Measurements from ENCODE around the gene POLR3H.

POLR3H gene

DNA sequence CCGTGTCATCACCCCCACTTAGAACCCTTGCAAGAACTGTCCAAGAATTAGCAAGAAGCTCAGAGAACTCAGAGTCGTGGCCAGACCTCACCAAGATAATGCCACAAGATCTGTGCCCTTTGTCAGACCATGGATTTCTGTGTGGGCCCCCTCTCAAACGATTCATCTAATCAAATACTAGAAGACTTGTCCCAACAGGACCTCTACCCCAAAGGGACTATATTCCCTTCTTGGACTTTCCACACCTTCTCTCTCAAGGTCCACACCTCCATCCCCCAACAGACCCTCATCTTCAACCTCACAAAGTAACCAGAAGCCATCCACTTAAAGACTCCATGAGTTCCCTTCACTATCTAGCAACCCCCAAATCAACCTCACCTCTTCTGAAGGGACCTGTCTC is 2.8 kb downstream of the POLR3H start:
- DNase-seq (ENCODE audit: insufficient read length, low spot score) (no peak), FAIRE-seq (no peak)
- TF ChIP-seq SPI1 (IDR thresholded peaks at IDR 0.05; ENCODE audit: low read depth, low read length) (no peak), PAX5 (IDR thresholded peaks at IDR 0.05; ENCODE audit: insufficient read depth, low read length, severe bottlenecking) (no peak), POLR2AphosphoS5 (IDR thresholded peaks at IDR 0.05; ENCODE audit: low read depth, low read length) (no peak), TAF1 (IDR thresholded peaks at IDR 0.05; ENCODE audit: low read depth, low read length) (no peak), POLR2A (IDR thresholded peaks at IDR 0.05; ENCODE audit: low read depth, low read length) (no peak), POU2F2 (IDR thresholded peaks at IDR 0.05; ENCODE audit: low read depth, low read length) (no peak)

- TF ChIP-seq SPI1 (IDR thresholded peaks at IDR 0.05; ENCODE audit: low read depth, low read length) (no peak), POU2F2 (IDR thresholded peaks at IDR 0.05; ENCODE audit: low read depth, low read length) (no peak), POLR2A (IDR thresholded peaks at IDR 0.05; ENCODE audit: low read depth, low read length) (no peak), PAX5 (IDR thresholded peaks at IDR 0.05; ENCODE audit: insufficient read depth, low read length, severe bottlenecking) (no peak)
- DNase-seq (ENCODE audit: insufficient read length, low spot score) (no peak), FAIRE-seq (no peak)
Observed at GRCh38 chr22:41540365-41540764, 3.9 kb downstream of the POLR3H start.

DNA sequence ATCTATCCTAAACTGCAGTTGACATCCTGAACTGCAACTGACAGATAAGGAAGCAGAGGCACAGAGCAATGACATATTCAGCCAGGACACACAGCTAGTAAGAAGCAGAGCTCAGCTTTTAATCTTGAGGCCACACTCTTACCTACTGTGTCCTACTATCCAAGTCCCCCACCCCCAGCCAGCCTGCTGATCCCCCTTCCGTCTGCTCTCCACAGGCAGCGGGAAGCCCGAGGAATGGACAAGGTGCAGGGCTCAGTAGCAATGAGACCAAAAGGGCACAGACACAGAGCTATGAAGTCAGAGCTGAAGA is 4.3 kb downstream of the POLR3H start:
- DNase-seq (ENCODE audit: insufficient read length, low spot score): no peak
- TF ChIP-seq POU2F2 (IDR thresholded peaks at IDR 0.05; ENCODE audit: low read depth, low read length): no peak
- TF ChIP-seq POLR2A (IDR thresholded peaks at IDR 0.05; ENCODE audit: low read depth, low read length): no peak
- no peak for TF ChIP-seq PAX5 (IDR thresholded peaks at IDR 0.05; ENCODE audit: insufficient read depth, low read length, severe bottlenecking)
- TF ChIP-seq SPI1 (IDR thresholded peaks at IDR 0.05; ENCODE audit: low read depth, low read length): no peak
- TF ChIP-seq TAF1 (IDR thresholded peaks at IDR 0.05; ENCODE audit: low read depth, low read length): no peak
- no peak for TF ChIP-seq POLR2AphosphoS5 (IDR thresholded peaks at IDR 0.05; ENCODE audit: low read depth, low read length)
- no peak for FAIRE-seq

- TF ChIP-seq POU2F2 (IDR thresholded peaks at IDR 0.05; ENCODE audit: low read depth, low read length): no peak
- no peak for TF ChIP-seq POLR2AphosphoS5 (IDR thresholded peaks at IDR 0.05; ENCODE audit: low read depth, low read length)
- TF ChIP-seq TAF1 (IDR thresholded peaks at IDR 0.05; ENCODE audit: low read depth, low read length): no peak
- no peak for TF ChIP-seq POLR2A (IDR thresholded peaks at IDR 0.05; ENCODE audit: low read depth, low read length)
- no peak for TF ChIP-seq PAX5 (IDR thresholded peaks at IDR 0.05; ENCODE audit: insufficient read depth, low read length, severe bottlenecking)
- no peak for TF ChIP-seq SPI1 (IDR thresholded peaks at IDR 0.05; ENCODE audit: low read depth, low read length)
- DNase-seq (ENCODE audit: insufficient read length, low spot score): no peak
- no peak for FAIRE-seq
Observed at GRCh38 chr22:41539146-41540005, 4.9 kb downstream of the POLR3H start.

DNA sequence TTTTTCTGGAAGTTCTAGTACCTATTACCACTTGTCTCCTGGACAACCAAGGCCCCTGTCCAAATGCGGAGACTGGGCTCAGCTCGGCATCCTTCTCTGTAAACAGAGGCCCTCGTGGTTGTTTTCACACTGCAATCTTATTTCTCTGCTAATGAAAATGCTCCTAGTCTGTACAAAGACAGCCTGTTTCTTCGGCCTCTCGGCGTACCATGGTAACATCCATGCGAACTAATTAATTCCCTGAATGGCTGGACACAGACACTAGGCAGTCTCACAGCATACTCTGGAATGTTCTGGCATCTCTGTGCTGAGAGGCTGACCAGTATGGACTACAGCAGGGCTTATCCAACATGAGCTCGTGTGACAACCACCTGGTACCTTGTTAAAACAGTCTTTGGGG is 5.7 kb downstream of the POLR3H start:
- no peak for FAIRE-seq
- no peak for DNase-seq (ENCODE audit: insufficient read length, low spot score)
- TF ChIP-seq POLR2A (IDR thresholded peaks at IDR 0.05; ENCODE audit: low read depth, low read length) (no peak), TAF1 (IDR thresholded peaks at IDR 0.05; ENCODE audit: low read depth, low read length) (no peak), POLR2AphosphoS5 (IDR thresholded peaks at IDR 0.05; ENCODE audit: low read depth, low read length) (no peak), POU2F2 (IDR thresholded peaks at IDR 0.05; ENCODE audit: low read depth, low read length) (no peak), SPI1 (IDR thresholded peaks at IDR 0.05; ENCODE audit: low read depth, low read length) (no peak), PAX5 (IDR thresholded peaks at IDR 0.05; ENCODE audit: insufficient read depth, low read length, severe bottlenecking) (no peak)

DNA sequence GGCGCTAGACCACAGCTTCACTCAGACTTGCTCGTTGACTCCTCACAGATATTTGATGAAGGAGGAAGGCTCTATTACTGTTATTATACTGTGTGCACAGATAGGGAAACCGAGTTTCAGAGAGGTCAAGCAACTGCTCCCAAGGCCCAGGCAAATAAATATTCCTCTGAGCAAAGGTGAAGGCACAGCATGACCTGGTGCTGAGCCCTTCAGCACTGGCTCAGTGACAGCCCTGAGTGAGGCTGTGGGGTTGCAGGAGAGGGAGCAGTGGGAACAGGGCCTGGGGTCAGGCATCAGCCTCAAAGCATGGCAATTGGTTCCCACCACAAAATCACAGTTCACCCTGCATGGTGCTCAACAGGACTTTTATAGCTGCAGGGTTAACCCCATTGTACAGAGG is 7.1 kb downstream of the POLR3H start:
- no peak for DNase-seq (ENCODE audit: insufficient read length, low spot score)
- no peak for FAIRE-seq
- no peak for TF ChIP-seq POU2F2 (IDR thresholded peaks at IDR 0.05; ENCODE audit: low read depth, low read length)
- TF ChIP-seq POLR2A (IDR thresholded peaks at IDR 0.05; ENCODE audit: low read depth, low read length): no peak
- no peak for TF ChIP-seq SPI1 (IDR thresholded peaks at IDR 0.05; ENCODE audit: low read depth, low read length)
- TF ChIP-seq PAX5 (IDR thresholded peaks at IDR 0.05; ENCODE audit: insufficient read depth, low read length, severe bottlenecking): no peak
- no peak for TF ChIP-seq TAF1 (IDR thresholded peaks at IDR 0.05; ENCODE audit: low read depth, low read length)
- TF ChIP-seq POLR2AphosphoS5 (IDR thresholded peaks at IDR 0.05; ENCODE audit: low read depth, low read length): no peak

DNA sequence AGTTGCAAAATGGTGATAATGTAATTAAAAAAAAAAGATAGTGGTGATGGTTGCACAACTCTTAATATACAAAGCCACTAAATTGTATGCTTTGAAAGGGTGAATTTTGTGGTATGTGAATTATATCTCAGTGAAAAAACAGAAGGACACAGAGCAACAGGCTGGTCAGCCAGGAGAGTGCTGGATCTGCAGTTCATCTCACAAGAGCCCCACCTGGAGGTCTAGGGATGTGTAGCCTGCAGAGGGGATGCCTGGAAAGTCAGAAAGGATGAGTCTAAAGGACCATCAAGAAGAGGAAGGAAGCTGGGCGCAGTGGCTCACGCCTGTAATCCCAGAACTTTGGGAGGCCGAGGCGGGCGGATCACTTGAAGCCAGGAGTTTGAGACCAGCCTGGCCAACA is 9.0 kb downstream of the POLR3H start:
- no peak for DNase-seq (ENCODE audit: insufficient read length, low spot score)
- no peak for TF ChIP-seq POLR2A (IDR thresholded peaks at IDR 0.05; ENCODE audit: low read depth, low read length)
- no peak for TF ChIP-seq PAX5 (IDR thresholded peaks at IDR 0.05; ENCODE audit: insufficient read depth, low read length, severe bottlenecking)
- FAIRE-seq: no peak

DNA sequence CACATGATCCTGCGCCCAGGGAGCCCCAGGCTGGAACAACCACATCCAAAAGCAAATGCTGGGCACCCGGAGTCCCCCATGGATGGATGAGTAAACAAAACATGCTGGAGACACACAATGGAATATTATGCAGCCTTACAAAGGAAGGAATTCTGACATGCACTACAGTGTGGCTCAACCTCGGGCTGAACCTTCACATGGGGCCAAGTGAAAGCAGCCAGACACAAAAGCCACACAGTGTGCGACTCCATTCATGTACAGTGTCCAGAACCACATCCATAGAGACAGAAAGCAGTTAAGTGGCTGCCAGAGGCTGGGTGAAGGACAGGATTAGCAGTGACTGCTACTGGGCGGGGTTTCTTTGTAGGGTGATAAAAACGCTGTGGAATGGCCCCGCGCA is 10.1 kb downstream of the POLR3H start:
- FAIRE-seq (no peak), DNase-seq (ENCODE audit: insufficient read length, low spot score) (no peak)
- TF ChIP-seq POLR2AphosphoS5 (IDR thresholded peaks at IDR 0.05; ENCODE audit: low read depth, low read length): 0 out of 2 replicates have a peak, but pooled peaks have one; percentile 38
- TF ChIP-seq PAX5 (IDR thresholded peaks at IDR 0.05; ENCODE audit: insufficient read depth, low read length, severe bottlenecking): no peak

- FAIRE-seq (peak; percentile 95), DNase-seq (ENCODE audit: insufficient read length, low spot score) (peak; percentile 81)
- TF ChIP-seq POLR2A (IDR thresholded peaks at IDR 0.05; ENCODE audit: low read depth, low read length) (no peak), TAF1 (IDR thresholded peaks at IDR 0.05; ENCODE audit: low read depth, low read length) (no peak), PAX5 (IDR thresholded peaks at IDR 0.05; ENCODE audit: insufficient read depth, low read length, severe bottlenecking) (no peak), POU2F2 (IDR thresholded peaks at IDR 0.05; ENCODE audit: low read depth, low read length) (no peak), SPI1 (IDR thresholded peaks at IDR 0.05; ENCODE audit: low read depth, low read length) (no peak), POLR2AphosphoS5 (IDR thresholded peaks at IDR 0.05; ENCODE audit: low read depth, low read length) (no peak)
Observed at GRCh38 chr22:41532908-41533825, 11.1 kb downstream of the POLR3H start.

Measured in GM12891 (cell line).